ENCODE measurements around the gene ADAMTS3.

The ADAMTS3 gene

GRCh38 chr4:72301759-72302158 is 267.3 kb downstream of the ADAMTS3 start:
- TF ChIP-seq, protein P1, sequence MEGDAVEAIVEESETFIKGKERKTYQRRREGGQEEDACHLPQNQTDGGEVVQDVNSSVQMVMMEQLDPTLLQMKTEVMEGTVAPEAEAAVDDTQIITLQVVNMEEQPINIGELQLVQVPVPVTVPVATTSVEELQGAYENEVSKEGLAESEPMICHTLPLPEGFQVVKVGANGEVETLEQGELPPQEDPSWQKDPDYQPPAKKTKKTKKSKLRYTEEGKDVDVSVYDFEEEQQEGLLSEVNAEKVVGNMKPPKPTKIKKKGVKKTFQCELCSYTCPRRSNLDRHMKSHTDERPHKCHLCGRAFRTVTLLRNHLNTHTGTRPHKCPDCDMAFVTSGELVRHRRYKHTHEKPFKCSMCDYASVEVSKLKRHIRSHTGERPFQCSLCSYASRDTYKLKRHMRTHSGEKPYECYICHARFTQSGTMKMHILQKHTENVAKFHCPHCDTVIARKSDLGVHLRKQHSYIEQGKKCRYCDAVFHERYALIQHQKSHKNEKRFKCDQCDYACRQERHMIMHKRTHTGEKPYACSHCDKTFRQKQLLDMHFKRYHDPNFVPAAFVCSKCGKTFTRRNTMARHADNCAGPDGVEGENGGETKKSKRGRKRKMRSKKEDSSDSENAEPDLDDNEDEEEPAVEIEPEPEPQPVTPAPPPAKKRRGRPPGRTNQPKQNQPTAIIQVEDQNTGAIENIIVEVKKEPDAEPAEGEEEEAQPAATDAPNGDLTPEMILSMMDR (conservative IDR thresholded peaks at IDR 0.05) = no peak
- H3K27ac ChIP-seq = no peak overlapping the region

DNA sequence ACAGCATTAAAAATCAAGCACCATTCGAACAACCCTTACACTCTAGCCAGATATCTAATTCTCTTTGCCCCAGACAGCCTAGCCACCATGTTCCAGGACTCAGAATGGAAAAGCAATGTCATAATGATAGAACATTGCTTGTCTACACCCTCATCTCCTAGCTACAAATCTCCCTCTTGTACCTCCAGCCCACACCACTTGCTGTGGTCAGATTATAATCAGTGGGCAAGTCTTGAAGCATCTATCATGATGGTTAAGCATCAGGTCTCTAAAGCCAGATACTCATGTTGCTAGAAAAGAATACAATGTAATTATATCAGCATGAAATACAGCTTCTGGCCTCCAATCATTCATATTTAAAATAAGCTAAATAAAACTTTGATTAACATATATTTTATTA is 268.9 kb downstream of the ADAMTS3 start:
- H3K27ac ChIP-seq = no peak overlapping the region
- TF ChIP-seq, protein P1 (conservative IDR thresholded peaks at IDR 0.05) = no peak

GRCh38 chr4:72295966-72296557 is 273.0 kb downstream of the ADAMTS3 start:
- TF ChIP-seq, protein P1 (conservative IDR thresholded peaks at IDR 0.05) = peak; percentile 99

GRCh38 chr4:72290737-72291136 is 278.3 kb downstream of the ADAMTS3 start:
- H3K27ac ChIP-seq = no peak overlapping the region
- TF ChIP-seq, protein P1 (conservative IDR thresholded peaks at IDR 0.05) = no peak

More at GRCh38 chr4:72295966-72296557, 273.0 kb downstream of the ADAMTS3 start:
- H3K27ac ChIP-seq = no peak overlapping the region

- TF ChIP-seq, protein P1 (conservative IDR thresholded peaks at IDR 0.05) = no peak
- H3K27ac ChIP-seq = no peak overlapping the region
Observed at GRCh38 chr4:72286910-72287309, 282.1 kb downstream of the ADAMTS3 start.

GRCh38 chr4:72286185-72286584 is 282.8 kb downstream of the ADAMTS3 start:
- TF ChIP-seq, protein P1 (conservative IDR thresholded peaks at IDR 0.05) = peak; percentile 82

DNA sequence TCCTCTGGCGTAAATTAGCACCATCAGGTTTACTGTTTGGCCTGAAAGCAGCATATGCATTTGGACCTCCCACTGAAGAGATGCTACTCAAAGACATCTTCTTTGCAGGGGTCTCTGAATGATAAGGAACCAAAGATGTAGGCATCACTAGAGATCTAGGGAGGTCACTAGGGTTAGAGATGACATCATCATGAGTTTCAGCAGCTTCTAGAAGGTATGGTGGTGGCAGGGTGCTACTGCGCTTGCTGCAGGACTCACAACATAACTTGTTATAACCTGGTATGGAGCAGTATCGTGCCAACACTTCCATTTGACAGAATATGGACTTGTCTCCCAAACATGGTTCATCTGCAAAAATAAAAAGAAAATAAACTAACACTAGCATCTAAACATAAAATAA is 285.7 kb downstream of the ADAMTS3 start:
- TF ChIP-seq, protein P1 (conservative IDR thresholded peaks at IDR 0.05) = peak; percentile 18
- H3K27ac ChIP-seq = no peak overlapping the region

More at GRCh38 chr4:72286185-72286584, 282.8 kb downstream of the ADAMTS3 start:
- H3K27ac ChIP-seq = no peak overlapping the region
